NCI-H345 treated with DMSO at 0.1 percent for 48 hours (cell line): ENCODE data around the gene TMPRSS9.

Experiments
- DNase-seq: peaks from one replicate; lab custom pipeline; 2025; ENCODE audit not compliant: unreplicated experiment; lab: John Stamatoyannopoulos, UW

The TMPRSS9 gene

GRCh38 chr19:2417881-2418406, 57.9 kb downstream of the TMPRSS9 start:
- DNase-seq = no peak

- no peak for DNase-seq
Observed at GRCh38 chr19:2419754-2420153, 59.7 kb downstream of the TMPRSS9 start.

GRCh38 chr19:2420490-2420889, 60.4 kb downstream of the TMPRSS9 start:
- no peak for DNase-seq

- no peak for DNase-seq
Observed at GRCh38 chr19:2421581-2422306, 61.7 kb downstream of the TMPRSS9 start.

- DNase-seq = no peak
Observed at GRCh38 chr19:2423071-2423914, 63.2 kb downstream of the TMPRSS9 start.

- DNase-seq = no peak
Observed at GRCh38 chr19:2423915-2424685, 64.0 kb downstream of the TMPRSS9 start.

- no peak for DNase-seq
Observed at GRCh38 chr19:2424686-2425621, 64.9 kb downstream of the TMPRSS9 start.

- DNase-seq = no peak
Observed at GRCh38 chr19:2425622-2426581, 65.8 kb downstream of the TMPRSS9 start.

- DNase-seq = no peak
Observed at GRCh38 chr19:2426611-2427428, 66.8 kb downstream of the TMPRSS9 start.

- peak; percentile 92 for DNase-seq
Observed at GRCh38 chr19:2427429-2428320, 67.6 kb downstream of the TMPRSS9 start, which contains the start of gene TIMM13. Gene TIMM13 (minus strand): TSS chr19:2427586. CDS start chr19:2427533, 53 bp downstream.

GRCh38 chr19:2428321-2428690, 68.2 kb downstream of the TMPRSS9 start:
- no peak for DNase-seq

GRCh38 chr19:2428756-2429711, 69.0 kb downstream of the TMPRSS9 start:
- DNase-seq = no peak

GRCh38 chr19:2429917-2430535, 70.0 kb downstream of the TMPRSS9 start:
- no peak for DNase-seq

GRCh38 chr19:2431318-2432055, 71.4 kb downstream of the TMPRSS9 start:
- no peak for DNase-seq
